Suppressor macrophage treated with lipopolysaccharide for 1 hour (primary cell): Measurements from ENCODE around the gene BEND3.

Source experiments
- DNase-seq, 3 donors: peaks; one replicate each; pipeline ENCODE4 v3.0.0-alpha.2; 2020 to 2022

BEND3 gene

GRCh38 chr6:107080036-107080435 lies 35.3 kb downstream of the BEND3 start:
- peak in 1 of 3 donors; percentile 13 for DNase-seq

GRCh38 chr6:107079429-107079828 lies 35.9 kb downstream of the BEND3 start:
- DNase-seq = peak in 2 of 3 donors; percentile 14 to 17

GRCh38 chr6:107077710-107078109 lies 37.6 kb downstream of the BEND3 start:
- DNase-seq = no peak

DNA sequence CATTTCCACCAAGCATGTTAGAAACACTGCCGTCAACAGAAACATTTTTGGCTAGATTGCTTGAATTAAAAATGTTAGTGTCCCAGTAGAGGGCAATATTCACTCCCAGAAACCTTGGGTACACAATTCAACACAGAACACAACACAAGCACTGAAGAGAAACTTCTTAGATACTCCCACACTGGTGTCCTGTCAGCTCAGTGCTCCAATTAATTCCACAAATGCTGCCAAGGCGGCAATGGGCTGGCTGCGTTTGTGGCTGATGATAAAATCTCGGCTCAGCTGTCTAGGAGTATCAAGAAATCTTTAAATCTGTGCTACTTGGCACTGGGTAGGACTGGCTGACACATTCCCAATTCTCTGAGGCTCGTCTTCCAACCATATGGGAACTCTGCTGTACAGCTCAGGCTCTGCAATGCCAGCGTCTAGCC lies 39.3 kb downstream of the BEND3 start:
- DNase-seq = peak in 1 of 3 donors; percentile 8

GRCh38 chr6:107070686-107071085 lies 44.6 kb downstream of the BEND3 start:
- DNase-seq = peak in 1 of 3 donors; percentile 13

DNA sequence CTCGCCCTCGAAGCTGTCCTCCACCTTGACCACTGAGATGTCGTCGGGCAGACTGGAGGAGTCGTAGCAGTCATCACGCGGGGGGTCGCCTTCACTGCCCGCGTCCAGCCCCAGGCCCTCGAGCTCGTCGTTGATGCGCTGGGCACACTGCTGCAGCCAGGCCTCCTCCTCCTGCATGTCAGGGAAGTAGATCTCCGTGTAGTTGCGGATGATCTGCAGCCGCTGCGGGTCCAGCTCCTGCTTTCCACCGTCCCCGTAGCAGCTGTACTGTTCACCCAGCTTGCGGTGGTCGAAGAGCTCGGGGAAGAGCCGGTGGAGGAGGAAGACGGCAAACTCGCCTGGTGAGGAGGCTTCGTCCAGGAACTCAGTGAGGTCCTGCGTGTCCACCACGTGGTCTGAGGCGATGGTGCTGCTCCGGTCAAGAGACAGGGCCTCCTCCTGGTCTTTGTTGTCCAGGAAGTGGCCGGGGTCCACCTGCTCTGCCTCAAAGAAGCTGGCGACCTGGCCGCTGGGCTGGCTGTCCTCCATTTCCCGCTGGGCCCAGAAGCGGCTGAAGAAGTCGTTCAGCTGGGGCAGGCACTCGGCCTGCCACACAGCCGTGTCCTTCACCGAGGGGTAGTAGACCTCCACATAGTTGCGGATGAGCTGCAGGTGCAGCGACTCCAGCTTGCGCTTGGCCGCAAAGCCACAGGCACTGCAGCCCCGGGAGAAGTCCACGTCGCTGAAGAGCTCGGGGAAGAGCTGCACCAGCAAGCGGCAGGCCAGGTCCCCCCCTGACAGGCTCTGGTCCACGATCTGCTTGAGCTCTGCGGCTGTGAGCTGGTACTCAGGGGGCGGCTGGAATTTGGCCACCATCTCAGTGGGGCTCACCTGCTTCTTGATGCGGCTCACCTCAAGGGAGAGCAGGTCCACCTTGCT lies 45.4 kb downstream of the BEND3 start:
- DNase-seq = peak in 1 of 3 donors; percentile 10

- DNase-seq = peak in 1 of 3 donors; percentile 10
Measured at GRCh38 chr6:107068691-107069630, 46.4 kb downstream of the BEND3 start.

- DNase-seq = peak in 2 of 3 donors; percentile 5 to 17
Measured at GRCh38 chr6:107066697-107067659, 48.3 kb downstream of the BEND3 start.

GRCh38 chr6:107064579-107065065 lies 50.7 kb downstream of the BEND3 start:
- peak; percentile 55 to 82 (median 62) for DNase-seq

DNA sequence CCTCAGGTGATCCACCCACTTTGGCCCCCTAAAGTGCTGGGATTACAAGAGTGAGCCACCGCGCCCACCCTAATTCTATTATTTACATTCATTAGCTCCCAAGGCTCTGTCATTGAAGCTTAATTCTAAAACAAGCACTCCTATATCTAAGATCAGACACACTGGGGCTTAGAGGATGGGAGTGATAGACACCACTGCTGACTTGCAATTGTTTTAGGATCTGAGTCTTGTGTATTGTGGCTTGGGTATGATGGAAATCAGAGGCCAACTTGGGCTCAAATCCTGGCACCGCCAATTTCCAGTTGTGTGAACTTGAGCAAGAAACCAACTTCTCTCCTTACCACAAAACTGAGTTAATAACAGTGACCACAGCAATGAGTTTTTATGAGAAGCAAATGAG lies 52.6 kb downstream of the BEND3 start:
- no peak for DNase-seq

DNA sequence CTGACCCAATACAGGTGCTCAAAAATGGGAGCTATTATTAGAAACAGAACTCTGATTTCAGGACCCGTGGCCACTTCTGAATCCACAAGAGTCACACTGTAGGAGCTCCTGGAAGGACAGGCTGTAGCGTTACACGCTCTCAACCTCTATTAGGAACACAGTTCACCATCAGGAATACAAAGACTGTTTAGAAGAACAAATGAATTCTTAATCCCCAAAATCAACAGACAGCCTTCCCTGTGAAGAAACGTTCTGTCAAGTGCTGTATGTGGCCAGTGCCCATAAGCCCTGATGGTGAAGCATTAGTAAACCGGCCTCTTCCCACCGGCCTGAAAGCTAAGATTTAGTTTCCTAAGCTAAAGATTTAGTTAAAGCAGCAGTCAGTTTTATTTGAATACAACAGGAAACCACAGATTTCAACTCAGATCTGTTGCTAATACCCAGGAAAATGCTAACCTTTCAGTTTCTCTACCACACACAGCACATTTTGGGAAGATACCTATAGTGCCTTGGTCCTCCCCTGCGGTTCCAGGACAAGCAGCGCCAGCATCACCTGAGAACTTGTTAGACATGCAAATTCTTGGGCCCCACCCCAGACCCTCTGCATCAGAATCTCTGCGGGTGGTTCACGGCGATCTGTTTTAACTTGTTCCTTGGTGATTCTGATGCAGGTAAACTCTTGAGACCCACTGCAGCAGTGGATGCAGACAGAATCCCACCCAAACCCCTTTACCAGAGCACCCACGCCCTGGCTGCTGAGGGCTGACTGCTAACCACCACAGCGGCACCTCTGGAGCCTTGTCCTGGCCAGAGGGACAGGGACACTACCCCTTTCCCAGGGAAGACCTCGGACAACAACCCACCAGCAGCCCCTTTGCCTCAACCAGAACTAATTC lies 53.9 kb downstream of the BEND3 start:
- peak in 2 of 3 donors; percentile 4 to 17 for DNase-seq

GRCh38 chr6:107060704-107061103 lies 54.6 kb downstream of the BEND3 start:
- peak in 1 of 3 donors; percentile 12 for DNase-seq

- DNase-seq = peak in 1 of 3 donors; percentile 17
Measured at GRCh38 chr6:107059606-107060005, 55.7 kb downstream of the BEND3 start.

DNA sequence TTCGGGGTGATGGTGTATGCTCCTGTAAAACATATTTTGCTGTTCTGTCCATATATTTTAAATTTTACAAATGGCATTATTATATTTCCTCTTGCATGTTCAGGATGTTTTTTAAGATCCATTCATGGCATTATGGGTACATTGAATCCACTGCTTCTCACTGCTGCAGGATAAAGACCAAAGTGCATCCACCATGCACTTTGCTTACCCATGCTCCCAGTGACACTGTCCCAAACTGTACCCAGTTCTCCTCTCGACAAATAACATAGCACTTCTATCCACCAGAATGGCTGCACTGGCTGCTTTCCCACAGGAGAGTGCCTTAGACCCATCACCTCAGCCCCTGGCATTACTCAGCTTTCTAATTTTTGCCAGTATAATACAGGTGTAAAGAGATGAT lies 57.6 kb downstream of the BEND3 start:
- no peak for DNase-seq

DNA sequence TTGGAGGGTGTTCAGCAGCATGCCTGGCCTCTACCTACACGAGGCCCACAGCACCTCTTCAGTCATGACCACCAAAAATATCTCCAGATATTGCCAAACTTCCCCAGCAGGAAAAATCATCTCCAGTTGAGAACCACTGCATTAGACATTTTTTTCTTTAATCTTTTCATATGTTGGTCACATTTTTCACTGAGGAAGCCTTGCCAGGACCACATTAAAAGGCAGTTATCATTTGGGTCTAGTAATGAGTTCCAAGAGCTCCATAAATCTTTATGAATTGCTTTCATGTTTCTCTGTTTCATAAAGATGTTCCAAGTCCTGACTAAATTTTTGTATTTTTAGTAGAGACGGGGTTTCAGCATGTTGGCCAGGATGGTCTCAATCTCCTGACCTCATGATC lies 58.5 kb downstream of the BEND3 start:
- DNase-seq = no peak

- no peak for DNase-seq
Measured at GRCh38 chr6:107047807-107048206, 67.5 kb downstream of the BEND3 start.

DNA sequence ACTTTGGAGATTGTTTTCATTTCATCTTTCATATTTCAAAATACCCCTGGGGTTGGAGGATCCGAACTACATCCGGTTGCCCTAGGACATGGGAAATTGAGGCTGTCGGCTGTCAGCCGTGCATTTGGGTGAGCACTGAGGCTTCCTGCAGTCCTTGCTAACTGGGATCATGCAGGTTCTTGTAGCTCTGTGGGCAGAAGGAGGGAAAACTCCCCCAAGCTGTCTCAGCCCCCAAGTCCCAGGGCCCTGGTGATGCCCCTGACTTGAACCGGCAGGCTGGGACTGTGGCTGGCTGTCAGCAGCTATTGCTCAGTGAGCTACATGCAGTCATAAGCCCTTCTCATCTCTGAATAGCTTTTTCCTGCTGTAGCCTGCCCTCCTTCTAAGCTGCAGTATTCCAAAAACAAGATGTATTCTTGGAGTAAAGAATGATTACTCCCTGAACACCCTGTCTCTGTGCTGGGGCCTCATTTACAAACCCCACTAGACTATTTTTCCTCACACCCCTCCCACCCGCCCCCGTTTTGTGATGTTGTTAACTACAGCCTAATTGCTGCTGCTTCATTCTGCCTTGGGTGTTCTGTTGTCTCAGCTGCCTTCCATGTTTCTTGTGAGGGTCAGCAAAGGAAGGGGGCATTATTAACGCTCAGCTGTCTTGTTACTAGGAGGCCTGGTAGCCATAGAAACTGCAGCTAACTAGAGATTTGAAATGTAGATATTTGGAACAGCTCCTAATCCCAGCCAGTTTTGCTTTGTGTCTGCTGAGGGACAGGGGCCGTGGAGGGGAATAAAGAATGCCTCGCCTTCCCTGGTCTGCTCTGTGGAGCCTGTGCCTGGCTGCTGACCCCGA lies 69.3 kb downstream of the BEND3 start:
- peak in 1 of 3 donors; percentile 1 for DNase-seq

DNA sequence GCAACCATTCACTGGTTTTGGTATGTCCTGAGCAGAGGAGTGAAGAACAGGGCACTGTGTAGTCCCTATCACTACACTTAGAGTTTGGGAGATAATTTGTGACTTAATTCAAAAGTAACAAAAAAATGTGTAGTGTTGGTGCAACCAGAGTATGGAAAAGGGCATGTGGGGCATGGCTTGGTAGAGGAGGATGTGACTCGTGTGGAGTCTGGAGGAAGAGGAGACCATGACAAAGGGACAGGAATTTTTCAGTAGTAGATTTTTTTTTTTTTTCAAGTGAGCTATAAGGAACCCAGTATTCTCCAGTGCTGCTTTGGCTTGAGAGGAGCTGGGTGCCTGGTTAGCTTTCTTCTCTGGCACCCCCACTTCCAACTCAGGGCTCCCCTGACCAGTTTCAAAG lies 82.2 kb downstream of the BEND3 start:
- peak in 2 of 3 donors; percentile 8 to 20 for DNase-seq

DNA sequence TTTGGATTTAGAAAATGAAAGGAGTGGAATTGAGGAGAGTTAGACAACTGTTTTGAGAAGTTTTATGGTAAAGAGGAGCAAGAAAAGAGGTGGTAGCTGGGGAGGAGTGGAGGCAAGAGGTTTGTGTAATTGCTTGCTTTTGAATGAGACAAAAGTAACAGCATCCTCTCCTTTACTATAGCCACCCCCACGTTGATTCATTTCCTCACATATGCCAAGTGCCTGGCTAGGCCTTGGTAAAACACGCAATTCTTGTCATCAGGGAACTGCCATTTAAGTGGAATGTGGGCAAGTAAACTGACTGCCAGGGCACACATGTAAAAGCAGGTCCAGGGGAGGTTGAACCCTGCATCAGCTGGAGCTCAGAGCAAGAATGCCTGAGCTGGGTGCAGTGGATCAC lies 83.3 kb downstream of the BEND3 start:
- no peak for DNase-seq

DNA sequence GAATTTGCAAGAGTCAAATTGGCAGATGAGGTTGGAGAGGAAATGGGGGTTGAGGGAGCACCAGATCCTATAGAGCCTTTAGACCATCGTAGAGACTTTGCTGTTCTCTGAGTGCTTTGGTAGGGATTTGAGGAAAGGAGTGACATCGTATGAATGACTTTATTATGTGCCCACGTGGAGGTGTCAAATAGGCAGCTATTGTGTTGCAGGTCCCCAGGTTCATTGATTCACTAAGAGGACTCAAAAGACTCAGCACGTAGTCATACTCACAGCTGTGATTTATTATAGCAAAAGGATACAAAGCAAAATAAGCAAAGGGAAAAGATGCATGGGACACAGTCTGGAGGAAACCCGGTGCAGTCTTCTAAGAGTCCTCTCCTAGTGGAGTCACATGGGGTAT lies 85.2 kb downstream of the BEND3 start:
- no peak for DNase-seq
